ENCODE measurements around the gene C8B.

C8B gene

GRCh38 chr1:56965916-56966697, at the start of gene C8B:
Gene C8B, minus strand, starts transcription at chr1:56966015. Its CDS starts 67 bp downstream, at chr1:56965948.
- no peaks in the 10 kb centered on the region for H3K27me3 ChIP-seq (replicated peaks)

GRCh38 chr1:57015071-57015470, 49.3 kb upstream of the C8B start:
- Histone ChIP-seq H3K27ac (no peak overlapping the region), H3K27me3 (replicated peaks) (no peaks in the 10 kb centered on the region), H3K4me3 (ENCODE audit: low read depth, low read length) (no peak overlapping the region), H3K36me3 (replicated peaks) (no peaks in the 10 kb centered on the region)
- TF ChIP-seq, protein P1, sequence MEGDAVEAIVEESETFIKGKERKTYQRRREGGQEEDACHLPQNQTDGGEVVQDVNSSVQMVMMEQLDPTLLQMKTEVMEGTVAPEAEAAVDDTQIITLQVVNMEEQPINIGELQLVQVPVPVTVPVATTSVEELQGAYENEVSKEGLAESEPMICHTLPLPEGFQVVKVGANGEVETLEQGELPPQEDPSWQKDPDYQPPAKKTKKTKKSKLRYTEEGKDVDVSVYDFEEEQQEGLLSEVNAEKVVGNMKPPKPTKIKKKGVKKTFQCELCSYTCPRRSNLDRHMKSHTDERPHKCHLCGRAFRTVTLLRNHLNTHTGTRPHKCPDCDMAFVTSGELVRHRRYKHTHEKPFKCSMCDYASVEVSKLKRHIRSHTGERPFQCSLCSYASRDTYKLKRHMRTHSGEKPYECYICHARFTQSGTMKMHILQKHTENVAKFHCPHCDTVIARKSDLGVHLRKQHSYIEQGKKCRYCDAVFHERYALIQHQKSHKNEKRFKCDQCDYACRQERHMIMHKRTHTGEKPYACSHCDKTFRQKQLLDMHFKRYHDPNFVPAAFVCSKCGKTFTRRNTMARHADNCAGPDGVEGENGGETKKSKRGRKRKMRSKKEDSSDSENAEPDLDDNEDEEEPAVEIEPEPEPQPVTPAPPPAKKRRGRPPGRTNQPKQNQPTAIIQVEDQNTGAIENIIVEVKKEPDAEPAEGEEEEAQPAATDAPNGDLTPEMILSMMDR (IDR thresholded peaks at IDR 0.05; ENCODE audit: low read depth, low read length, missing control alignments): no peak
- DNase-seq: no peak
- in situ Hi-C loops (cut with HindIII; ENCODE audit: low pct_ligation_motif_present, low sequenced_read_pairs): no loop called here

More at GRCh38 chr1:56965916-56966697, at the start of gene C8B:
- no peak for DNase-seq
- Histone ChIP-seq H3K27ac (no peak within 1 kb of the TSS), H3K4me3 (ENCODE audit: low read depth, low read length) (no peak within 1 kb of the TSS), H3K36me3 (replicated peaks) (no peaks in the 10 kb centered on the region)
- TF ChIP-seq, protein P1 (IDR thresholded peaks at IDR 0.05; ENCODE audit: low read depth, low read length, missing control alignments): no peak
- in situ Hi-C loops (cut with HindIII; ENCODE audit: low pct_ligation_motif_present, low sequenced_read_pairs): no loop called here

GRCh38 chr1:57013522-57013921, 47.7 kb upstream of the C8B start:
- in situ Hi-C loops (cut with HindIII; ENCODE audit: low pct_ligation_motif_present, low sequenced_read_pairs): no loop called here
- TF ChIP-seq, protein P1 (IDR thresholded peaks at IDR 0.05; ENCODE audit: low read depth, low read length, missing control alignments): no peak
- H3K27me3 ChIP-seq (replicated peaks): no peaks in the 10 kb centered on the region
- H3K36me3 ChIP-seq (replicated peaks): no peaks in the 10 kb centered on the region
- H3K27ac ChIP-seq: no peak overlapping the region
- H3K4me3 ChIP-seq (ENCODE audit: low read depth, low read length): no peak overlapping the region
- no peak for DNase-seq

- TF ChIP-seq, protein P1 (IDR thresholded peaks at IDR 0.05; ENCODE audit: low read depth, low read length, missing control alignments): no peak
- in situ Hi-C loops (cut with HindIII; ENCODE audit: low pct_ligation_motif_present, low sequenced_read_pairs): no loop called here
- H3K27me3 ChIP-seq (replicated peaks): no peaks in the 10 kb centered on the region
These were observed 46.5 kb upstream of the C8B start for GRCh38 chr1:57012315-57012714.

DNA sequence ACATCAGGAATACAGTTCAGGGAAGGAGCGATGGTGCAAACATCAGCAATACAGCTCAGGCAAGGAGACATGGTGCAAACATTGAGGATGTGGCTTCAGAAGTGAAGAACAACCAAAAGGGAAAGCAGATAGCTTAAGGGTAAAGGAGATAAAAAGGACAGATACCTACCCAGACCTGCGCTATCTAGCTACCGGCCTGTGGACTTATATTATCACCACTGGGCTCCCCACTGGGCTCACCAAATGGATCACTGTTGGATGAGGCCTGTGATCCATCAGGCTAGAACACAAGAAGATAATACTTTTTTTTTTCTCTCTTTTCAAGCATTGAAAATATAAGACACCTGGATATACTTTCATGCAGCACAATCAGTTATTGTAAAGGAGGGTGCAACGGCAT, 44.7 kb upstream of the C8B start:
- Histone ChIP-seq H3K4me3 (ENCODE audit: low read depth, low read length) (no peak overlapping the region), H3K27ac (no peak overlapping the region), H3K27me3 (replicated peaks) (no peaks in the 10 kb centered on the region), H3K36me3 (replicated peaks) (no peaks in the 10 kb centered on the region)
- TF ChIP-seq, protein P1 (IDR thresholded peaks at IDR 0.05; ENCODE audit: low read depth, low read length, missing control alignments): no peak
- in situ Hi-C loops (cut with HindIII; ENCODE audit: low pct_ligation_motif_present, low sequenced_read_pairs): no loop called here
- DNase-seq: no peak

More at GRCh38 chr1:57012315-57012714, 46.5 kb upstream of the C8B start:
- no peak overlapping the region for H3K4me3 ChIP-seq (ENCODE audit: low read depth, low read length)
- DNase-seq: no peak
- no peak overlapping the region for H3K27ac ChIP-seq
- no peaks in the 10 kb centered on the region for H3K36me3 ChIP-seq (replicated peaks)

All from brain microvascular endothelial cell (primary cell).